ENCODE data around the gene CDHR3.

DNA sequence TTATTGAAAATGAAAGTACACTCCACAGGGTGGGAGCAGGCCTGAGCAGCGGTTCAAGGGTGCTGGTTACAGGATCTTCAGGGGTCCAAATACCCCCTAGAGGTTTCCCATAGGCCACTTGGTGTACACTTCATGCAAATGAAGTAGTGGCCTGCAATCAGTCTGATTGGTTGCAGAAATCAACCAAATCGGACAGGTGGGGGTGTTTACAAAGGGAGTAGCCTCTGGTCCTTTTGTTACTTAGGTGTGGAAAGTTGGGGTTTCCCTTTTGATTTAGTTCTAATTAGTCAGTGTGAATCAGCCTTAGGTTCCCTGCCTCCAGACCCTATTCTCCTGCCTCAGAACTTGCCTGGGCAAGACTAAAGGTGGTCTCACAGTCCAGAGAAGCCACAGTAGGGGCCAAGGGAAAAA is 99.5 kb downstream of the CDHR3 start:
- no peak for TF ChIP-seq POLR2A (IDR thresholded peaks at IDR 0.05; ENCODE audit: low read length)
- no peak for TF ChIP-seq CTCF (IDR thresholded peaks at IDR 0.05)
- no peak for TF ChIP-seq RFX5 (IDR thresholded peaks at IDR 0.05)
- TF ChIP-seq CBX2 (IDR thresholded peaks at IDR 0.05; ENCODE audit: borderline replicate concordance, low read depth) = no peak
- no peak for TF ChIP-seq RAD21 (conservative IDR thresholded peaks at IDR 0.05 in 1 of 2, IDR thresholded peaks at IDR 0.05 in 1 of 2)
- TF ChIP-seq, protein P1, sequence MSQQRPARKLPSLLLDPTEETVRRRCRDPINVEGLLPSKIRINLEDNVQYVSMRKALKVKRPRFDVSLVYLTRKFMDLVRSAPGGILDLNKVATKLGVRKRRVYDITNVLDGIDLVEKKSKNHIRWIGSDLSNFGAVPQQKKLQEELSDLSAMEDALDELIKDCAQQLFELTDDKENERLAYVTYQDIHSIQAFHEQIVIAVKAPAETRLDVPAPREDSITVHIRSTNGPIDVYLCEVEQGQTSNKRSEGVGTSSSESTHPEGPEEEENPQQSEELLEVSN (IDR thresholded peaks at IDR 0.05; ENCODE audit: borderline replicate concordance, low read depth) = no peak
- TF ChIP-seq NPAS2 (CRISPR knock-in tag; IDR thresholded peaks at IDR 0.05; ENCODE audit: borderline replicate concordance) = no peak
- no peak for TF ChIP-seq ESRRA (IDR thresholded peaks at IDR 0.05; ENCODE audit: borderline replicate concordance, low read length)
- TF ChIP-seq PBX3 (IDR thresholded peaks at IDR 0.05) = no peak
- no peak for TF ChIP-seq BHLHE40 (IDR thresholded peaks at IDR 0.05; ENCODE audit: low read depth, low read length)
- TF ChIP-seq FOSL2 (IDR thresholded peaks at IDR 0.05) = no peak
- no peak for TF ChIP-seq FOSL2 (CRISPR knock-in tag; IDR thresholded peaks at IDR 0.05)
- no peak for TF ChIP-seq CEBPB (IDR thresholded peaks at IDR 0.05)
- no peak for TF ChIP-seq EHMT2 (IDR thresholded peaks at IDR 0.05; ENCODE audit: low read depth)
- no peak for TF ChIP-seq MYC (IDR thresholded peaks at IDR 0.05; ENCODE audit: borderline replicate concordance, low read length)
